Lung (tissue), 12 donors: Measurements from ENCODE around the gene LIG1. TPM values are rescaled to one million over a fixed set of nuclear protein-coding genes. Genes with fewer than 3 reads are reported as not detected.

Experiments used
- ATAC-seq: fragments of 200-7000 bp; cut with Tn5 transposase; one replicate; pipeline ENCODE4 v1.9.1; 2020; ENCODE audit warnings: moderate number of reproducible peaks; ENCODE audit not compliant: insufficient read depth, low FRiP score
- DNase-seq, 3 donors: peaks; one replicate each; pipeline ENCODE4 v3.0.0-alpha.2; 2013 to 2017
- H3K27ac ChIP-seq, 2 donors: one replicate each; pipeline ENCODE4 v1.5.1; 2013; ENCODE audit warnings: mild to moderate bottlenecking in 2 of 2, moderate library complexity in 2 of 2, control low read depth in 1 of 2, inconsistent platforms in 1 of 2, low read depth in 1 of 2, low read length in 1 of 2
- H3K27me3 ChIP-seq, 3 donors: one replicate each; pipeline ENCODE4 v1.5.1; 2013; ENCODE audit warnings: low read length in 2 of 3; ENCODE audit not compliant: control insufficient read depth in 3 of 3, insufficient read depth in 3 of 3
- H3K36me3 ChIP-seq, 4 donors: one replicate each; pipeline ENCODE4 v1.5.1; 2013; ENCODE audit warnings: low read length in 4 of 4, mild to moderate bottlenecking in 1 of 4, moderate library complexity in 1 of 4; ENCODE audit not compliant: control insufficient read depth in 4 of 4, insufficient read depth in 4 of 4
- H3K4me1 ChIP-seq, 5 donors: one replicate each; pipeline ENCODE4 v1.5.1; 2013; ENCODE audit warnings: low read length in 5 of 5, mild to moderate bottlenecking in 2 of 5, moderate library complexity in 1 of 5; ENCODE audit not compliant: control insufficient read depth in 5 of 5, insufficient read depth in 5 of 5
- H3K4me3 ChIP-seq: one replicate; pipeline ENCODE4 v1.5.1; 2013; ENCODE audit warnings: mild to moderate bottlenecking, control low read depth, moderate library complexity
- H3K9ac ChIP-seq, 2 donors: one replicate each; pipeline ENCODE4 v1.5.1; 2013; ENCODE audit warnings: low read length in 2 of 2, control low read depth in 1 of 2; ENCODE audit not compliant: insufficient read depth in 1 of 2
- H3K9me3 ChIP-seq, 4 donors: one replicate each; pipeline ENCODE4 v1.5.1; 2013; ENCODE audit warnings: low read length in 3 of 4, mild to moderate bottlenecking in 1 of 4, moderate library complexity in 1 of 4; ENCODE audit not compliant: control insufficient read depth in 4 of 4, insufficient read depth in 3 of 4
- WGBS, 2 donors: extraction: QIAGEN DNeasy Blood & Tissue Kit; methylation state at CpG; one replicate each; pipeline ENCODE4 v1.1.7; 2013; 5-methylcytosine and 5-hydroxymethylcytosine counted together
- polyA plus RNA-seq, 2 donors: library from polyadenylated mRNA; stranded (reverse); fragments of 200-250 nt; gene quantifications; one replicate each; pipeline ENCODE4 v1.2.1, GENCODE V29; 2013
- total RNA-seq, 2 donors: library from RNA; depleted of rRNA in 1 of 2; stranded (reverse); fragments of >200 nt in 1 of 2; gene quantifications; one replicate each; pipeline ENCODE4 v1.2.1, GENCODE V29; 2014 to 2021
- TF ChIP-seq, protein P1 (sequence below): IDR thresholded peaks from 2 replicates; pipeline ENCODE4 v1.5.1; 2012; ENCODE audit warnings: mild to moderate bottlenecking; ENCODE audit errors: control extremely low read depth, extremely low read depth
- donor health status: control.
- donor health status: control.
- donor health status: Bipolar disorder and iron deficiency.
- donor health status: healthy.
- donor health status: DM: yes; HTN: yes; CAD: no.

Gene LIG1
- total and polyA plus RNA-seq, 4 donors, result 10.6 to 40.5 (median 25.3) TPM

DNA sequence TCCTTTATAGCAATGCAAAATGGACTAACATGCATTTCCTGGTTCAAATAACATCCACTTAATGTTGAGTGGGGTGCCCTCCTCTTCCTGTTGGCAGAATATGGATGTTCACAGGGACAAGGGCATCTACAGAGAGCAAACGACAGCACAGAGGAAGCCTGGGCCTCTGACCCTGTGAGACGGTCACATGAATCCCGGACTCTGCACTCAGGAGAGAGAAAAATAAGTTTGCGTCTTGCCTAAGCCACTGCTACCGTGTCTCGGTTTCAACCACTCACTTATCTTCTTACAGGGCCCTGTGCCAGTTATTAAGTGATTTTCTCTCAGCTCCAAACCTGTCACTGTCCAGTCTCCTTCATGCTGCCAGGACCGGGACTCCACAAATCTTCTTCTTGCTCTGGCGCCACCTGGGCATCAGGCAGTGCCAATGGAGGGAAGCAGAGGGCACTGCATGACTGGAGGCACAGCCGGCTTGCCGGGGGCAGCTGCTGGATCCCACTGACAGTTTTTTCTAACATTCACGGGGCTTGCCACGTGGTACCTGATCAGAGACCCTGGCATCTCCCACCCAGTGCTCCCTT lies 11.8 kb downstream of the LIG1 start:
- DNase-seq (no peak), ATAC-seq (no peak)
- Histone ChIP-seq H3K9me3 (no peaks in the 10 kb centered on the region), H3K9ac (no peak overlapping the region), H3K4me1 (no peaks in the 10 kb centered on the region), H3K27me3 (no peaks in the 10 kb centered on the region), H3K36me3 (peaks cover 0 to 17% (median 12%) of the 10 kb centered on the region in 4 donors), H3K27ac (no peak overlapping the region), H3K4me3 (no peak overlapping the region)
- TF ChIP-seq, protein P1, sequence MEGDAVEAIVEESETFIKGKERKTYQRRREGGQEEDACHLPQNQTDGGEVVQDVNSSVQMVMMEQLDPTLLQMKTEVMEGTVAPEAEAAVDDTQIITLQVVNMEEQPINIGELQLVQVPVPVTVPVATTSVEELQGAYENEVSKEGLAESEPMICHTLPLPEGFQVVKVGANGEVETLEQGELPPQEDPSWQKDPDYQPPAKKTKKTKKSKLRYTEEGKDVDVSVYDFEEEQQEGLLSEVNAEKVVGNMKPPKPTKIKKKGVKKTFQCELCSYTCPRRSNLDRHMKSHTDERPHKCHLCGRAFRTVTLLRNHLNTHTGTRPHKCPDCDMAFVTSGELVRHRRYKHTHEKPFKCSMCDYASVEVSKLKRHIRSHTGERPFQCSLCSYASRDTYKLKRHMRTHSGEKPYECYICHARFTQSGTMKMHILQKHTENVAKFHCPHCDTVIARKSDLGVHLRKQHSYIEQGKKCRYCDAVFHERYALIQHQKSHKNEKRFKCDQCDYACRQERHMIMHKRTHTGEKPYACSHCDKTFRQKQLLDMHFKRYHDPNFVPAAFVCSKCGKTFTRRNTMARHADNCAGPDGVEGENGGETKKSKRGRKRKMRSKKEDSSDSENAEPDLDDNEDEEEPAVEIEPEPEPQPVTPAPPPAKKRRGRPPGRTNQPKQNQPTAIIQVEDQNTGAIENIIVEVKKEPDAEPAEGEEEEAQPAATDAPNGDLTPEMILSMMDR, result no peak
- WGBS, 2 donors, result 88 to 94% methylated on average over 12 of the region's 12 CpGs

DNA sequence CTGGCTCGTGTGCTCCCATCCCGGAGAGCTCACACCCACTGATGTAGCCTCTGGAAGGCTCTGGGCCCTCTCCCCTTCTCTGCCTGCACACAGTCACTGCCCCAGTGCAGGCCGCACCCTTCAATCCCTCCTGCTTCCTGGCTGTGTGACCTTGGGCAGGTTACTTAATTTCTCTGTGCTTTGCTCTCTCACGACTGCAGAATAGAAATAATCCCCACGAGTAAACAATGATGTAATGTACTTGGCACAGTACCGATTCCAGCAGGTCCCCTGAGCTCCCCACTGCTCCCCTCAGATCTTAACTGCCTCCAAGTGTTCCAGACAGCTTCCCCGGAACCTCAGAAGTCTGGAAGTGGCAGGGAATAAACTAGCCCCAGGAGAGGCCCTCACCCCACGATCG lies 16.1 kb downstream of the LIG1 start:
- TF ChIP-seq, protein P1, result no peak
- no peak overlapping the region for H3K4me3 ChIP-seq
- H3K36me3 ChIP-seq, result peaks cover 0 to 15% (median 6%) of the 10 kb centered on the region in 4 donors
- no peak for ATAC-seq
- 64 to 73% methylated on average over 9 of the region's 9 CpGs for whole genome bisulfite sequencing, 2 donors
- no peaks in the 10 kb centered on the region for H3K4me1 ChIP-seq
- no peak overlapping the region for H3K27ac ChIP-seq
- no peak overlapping the region for H3K9ac ChIP-seq
- no peaks in the 10 kb centered on the region for H3K9me3 ChIP-seq
- peak in 1 of 3 donors; percentile 7 for DNase-seq
- no peaks in the 10 kb centered on the region for H3K27me3 ChIP-seq

DNA sequence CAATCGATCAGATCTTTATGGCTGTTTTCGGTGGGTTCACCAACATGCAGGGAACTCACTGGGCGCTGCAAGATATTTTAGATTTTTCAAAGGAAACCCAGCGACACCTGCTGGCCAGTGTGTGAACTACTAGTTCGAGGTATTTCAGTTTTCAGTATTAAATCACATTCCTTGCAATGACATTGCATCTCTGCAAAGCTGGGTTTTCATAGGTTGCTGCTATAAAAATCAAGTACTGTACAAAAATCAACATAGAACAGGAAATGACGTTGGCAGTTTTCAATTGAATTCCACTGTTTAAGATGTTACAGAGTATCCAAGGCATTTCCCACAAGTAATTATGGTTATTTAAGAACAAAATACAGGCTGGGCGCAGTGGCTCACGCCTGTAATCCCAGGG lies 17.6 kb downstream of the LIG1 start:
- peak; percentile 63 to 64 (median 64) for DNase-seq
- peaks cover 0 to 18% (median 10%) of the 10 kb centered on the region in 4 donors for H3K36me3 ChIP-seq
- peak; percentile 75 for ATAC-seq
- H3K4me3 ChIP-seq, result no peak overlapping the region
- no peak overlapping the region for H3K9ac ChIP-seq
- no peaks in the 10 kb centered on the region for H3K4me1 ChIP-seq
- WGBS, 2 donors, result 35 to 42% methylated on average over 8 of the region's 8 CpGs
- no peaks in the 10 kb centered on the region for H3K9me3 ChIP-seq
- H3K27me3 ChIP-seq, result no peaks in the 10 kb centered on the region
- TF ChIP-seq, protein P1, result peak; percentile 63
- H3K27ac ChIP-seq, result no peak overlapping the region

DNA sequence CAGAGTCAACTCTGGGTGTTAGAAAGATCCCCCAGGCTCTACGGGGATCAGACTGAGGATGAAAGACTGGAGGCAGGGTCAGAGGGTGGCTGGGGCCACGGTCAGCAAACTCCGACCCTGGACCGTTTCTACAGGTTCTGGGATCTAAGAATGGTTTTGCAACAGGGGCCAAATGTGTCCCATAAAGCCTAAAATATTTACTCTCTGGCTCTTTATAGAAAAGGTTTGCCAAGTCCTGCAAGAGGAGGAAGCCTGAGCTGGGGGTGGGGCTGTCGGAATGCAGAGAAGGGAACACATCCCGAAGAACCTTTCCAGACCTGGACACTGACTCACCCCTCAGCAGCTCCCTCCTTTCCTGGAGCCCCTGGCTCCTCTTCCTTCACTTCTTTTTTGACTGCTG lies 20.7 kb downstream of the LIG1 start:
- H3K36me3 ChIP-seq, result peaks cover 0 to 17% (median 11%) of the 10 kb centered on the region in 4 donors
- ATAC-seq, result no peak
- 84 to 91% methylated on average over 6 of the region's 6 CpGs for WGBS, 2 donors

More for the DNA sequence above, 20.7 kb downstream of the LIG1 start:
- Histone ChIP-seq H3K27ac (no peak overlapping the region), H3K4me1 (no peaks in the 10 kb centered on the region), H3K9ac (no peak overlapping the region), H3K9me3 (no peaks in the 10 kb centered on the region), H3K4me3 (no peak overlapping the region), H3K27me3 (no peaks in the 10 kb centered on the region)
- no peak for DNase-seq
- TF ChIP-seq, protein P1, result no peak
